Measurements from ENCODE around the gene SYT11.

SYT11 gene

GRCh38 chr1:155872527-155872926 lies 13.2 kb downstream of the SYT11 start:
- no peak for DNase-seq (ENCODE audit: low read depth in 1 of 2, low spot score in 1 of 2)
- TF ChIP-seq JUND (IDR thresholded peaks at IDR 0.05; ENCODE audit: low read depth) = no peak
- in situ Hi-C loops (cut with HindIII; ENCODE audit: low pct_unique_long_range_greater_than_20kb, low sequenced_read_pairs) = no loop called here

- TF ChIP-seq JUND (IDR thresholded peaks at IDR 0.05; ENCODE audit: low read depth) = no peak
- no peak for DNase-seq (ENCODE audit: low read depth in 1 of 2, low spot score in 1 of 2)
- in situ Hi-C loops (cut with HindIII; ENCODE audit: low pct_unique_long_range_greater_than_20kb, low sequenced_read_pairs) = no loop called here
Observed at GRCh38 chr1:155873860-155874259, 14.5 kb downstream of the SYT11 start.

- DNase-seq (ENCODE audit: low read depth in 1 of 2, low spot score in 1 of 2) = no peak
- in situ Hi-C loops (cut with HindIII; ENCODE audit: low pct_unique_long_range_greater_than_20kb, low sequenced_read_pairs) = no loop called here
- TF ChIP-seq JUND (IDR thresholded peaks at IDR 0.05; ENCODE audit: low read depth) = no peak
Observed at GRCh38 chr1:155877945-155878344, 18.6 kb downstream of the SYT11 start.

- in situ Hi-C loops (cut with HindIII; ENCODE audit: low pct_unique_long_range_greater_than_20kb, low sequenced_read_pairs) = no loop called here
- DNase-seq (ENCODE audit: low read depth in 1 of 2, low spot score in 1 of 2) = no peak
- no peak for TF ChIP-seq JUND (IDR thresholded peaks at IDR 0.05; ENCODE audit: low read depth)
Observed at GRCh38 chr1:155880251-155880650, 20.9 kb downstream of the SYT11 start.

GRCh38 chr1:155880950-155881349 lies 21.6 kb downstream of the SYT11 start:
- TF ChIP-seq JUND (IDR thresholded peaks at IDR 0.05; ENCODE audit: low read depth) = no peak
- in situ Hi-C loops (cut with HindIII; ENCODE audit: low pct_unique_long_range_greater_than_20kb, low sequenced_read_pairs) = no loop called here
- no peak for DNase-seq (ENCODE audit: low read depth in 1 of 2, low spot score in 1 of 2)

- no peak for TF ChIP-seq JUND (IDR thresholded peaks at IDR 0.05; ENCODE audit: low read depth)
- DNase-seq (ENCODE audit: low read depth in 1 of 2, low spot score in 1 of 2) = no peak
- in situ Hi-C loops (cut with HindIII; ENCODE audit: low pct_unique_long_range_greater_than_20kb, low sequenced_read_pairs) = no loop called here
Observed at GRCh38 chr1:155882235-155882634, 22.9 kb downstream of the SYT11 start.

GRCh38 chr1:155882766-155883165 lies 23.4 kb downstream of the SYT11 start:
- in situ Hi-C loops (cut with HindIII; ENCODE audit: low pct_unique_long_range_greater_than_20kb, low sequenced_read_pairs) = no loop called here
- DNase-seq (ENCODE audit: low read depth in 1 of 2, low spot score in 1 of 2) = no peak
- TF ChIP-seq JUND (IDR thresholded peaks at IDR 0.05; ENCODE audit: low read depth) = no peak

GRCh38 chr1:155884031-155884960 lies 24.9 kb downstream of the SYT11 start:
- no peak for TF ChIP-seq JUND (IDR thresholded peaks at IDR 0.05; ENCODE audit: low read depth)
- in situ Hi-C loops (cut with HindIII; ENCODE audit: low pct_unique_long_range_greater_than_20kb, low sequenced_read_pairs) = no loop called here
- peak in 1 of 2 experiments; percentile 43 for DNase-seq (ENCODE audit: low read depth in 1 of 2, low spot score in 1 of 2)

- TF ChIP-seq JUND (IDR thresholded peaks at IDR 0.05; ENCODE audit: low read depth) = no peak
- in situ Hi-C loops (cut with HindIII; ENCODE audit: low pct_unique_long_range_greater_than_20kb, low sequenced_read_pairs) = no loop called here
- DNase-seq (ENCODE audit: low read depth in 1 of 2, low spot score in 1 of 2) = no peak
Observed at GRCh38 chr1:155884982-155885381, 25.6 kb downstream of the SYT11 start.

GRCh38 chr1:155888481-155888880 lies 29.1 kb downstream of the SYT11 start:
- TF ChIP-seq JUND (IDR thresholded peaks at IDR 0.05; ENCODE audit: low read depth) = no peak
- DNase-seq (ENCODE audit: low read depth in 1 of 2, low spot score in 1 of 2) = no peak
- in situ Hi-C loops (cut with HindIII; ENCODE audit: low pct_unique_long_range_greater_than_20kb, low sequenced_read_pairs) = no loop called here

GRCh38 chr1:155889566-155889965 lies 30.2 kb downstream of the SYT11 start:
- no peak for TF ChIP-seq JUND (IDR thresholded peaks at IDR 0.05; ENCODE audit: low read depth)
- DNase-seq (ENCODE audit: low read depth in 1 of 2, low spot score in 1 of 2) = no peak
- in situ Hi-C loops (cut with HindIII; ENCODE audit: low pct_unique_long_range_greater_than_20kb, low sequenced_read_pairs) = no loop called here

GRCh38 chr1:155890251-155890650 lies 30.9 kb downstream of the SYT11 start:
- TF ChIP-seq JUND (IDR thresholded peaks at IDR 0.05; ENCODE audit: low read depth) = no peak

GRCh38 chr1:155892796-155893195 lies 33.4 kb downstream of the SYT11 start:
- DNase-seq (ENCODE audit: low read depth in 1 of 2, low spot score in 1 of 2) = no peak
- no peak for TF ChIP-seq JUND (IDR thresholded peaks at IDR 0.05; ENCODE audit: low read depth)
- in situ Hi-C loops (cut with HindIII; ENCODE audit: low pct_unique_long_range_greater_than_20kb, low sequenced_read_pairs) = no loop called here

More at GRCh38 chr1:155890251-155890650, 30.9 kb downstream of the SYT11 start:
- no peak for DNase-seq (ENCODE audit: low read depth in 1 of 2, low spot score in 1 of 2)
- in situ Hi-C loops (cut with HindIII; ENCODE audit: low pct_unique_long_range_greater_than_20kb, low sequenced_read_pairs) = no loop called here
